Keratinocyte (primary cell): ENCODE measurements around the gene SEMA3D. TPM values are rescaled to one million over a fixed set of nuclear protein-coding genes. Genes with fewer than 3 reads are reported as not detected.

Experiments used
- DNase-seq: peaks from one replicate; pipeline ENCODE4 v3.0.0-alpha.2; 2011; ENCODE audit warnings: low read depth, missing footprints, low spot score
- FAIRE-seq: peaks from 2 replicates; lab custom pipeline; 2011; peaks lifted over from hg19 to GRCh38; lab: Jason Lieb, UNC
- H2AFZ ChIP-seq: 2 replicates; pipeline ENCODE4 v1.6.0; 2012; ENCODE audit warnings: low read length, control low read depth, inconsistent platforms; ENCODE audit not compliant: control insufficient read depth
- H3K27ac ChIP-seq: 2 replicates; pipeline ENCODE4 v1.5.1; 2011; ENCODE audit warnings: low read length; ENCODE audit not compliant: control insufficient read depth, insufficient read depth
- H3K27me3 ChIP-seq: 3 replicates; pipeline ENCODE4 v1.6.0; 2011; ENCODE audit warnings: low read length; ENCODE audit not compliant: control insufficient read depth, insufficient read depth; ENCODE audit errors: extremely low read depth
- H3K36me3 ChIP-seq, 2 experiments: 2 replicates in 1 of 2; 3 replicates in 1 of 2; pipeline ENCODE4 v1.5.1; 2011; ENCODE audit warnings: low read length in 2 of 2, mild to moderate bottlenecking in 1 of 2; ENCODE audit not compliant: control insufficient read depth in 2 of 2, insufficient read depth in 2 of 2; ENCODE audit errors: extremely low read depth in 1 of 2
- H3K4me1 ChIP-seq: 3 replicates; pipeline ENCODE4 v1.5.1; 2011; ENCODE audit warnings: low read length; ENCODE audit not compliant: control insufficient read depth, insufficient read depth; ENCODE audit errors: extremely low read depth
- H3K4me2 ChIP-seq: 3 replicates; pipeline ENCODE4 v1.6.0; 2011; ENCODE audit warnings: low read depth, low read length; ENCODE audit not compliant: control insufficient read depth, insufficient read depth; ENCODE audit errors: extremely low read depth
- H3K4me3 ChIP-seq, 3 experiments: fragments of 200-600 bp in 1 of 3; sonication (generic) in 1 of 3; 2 replicates in 2 of 3; 3 replicates in 1 of 3; pipeline ENCODE4 v1.5.1; 2011 to 2016; ENCODE audit warnings: low read length in 3 of 3, mild to moderate bottlenecking in 3 of 3, control low read depth in 2 of 3, inconsistent platforms in 1 of 3, low read depth in 1 of 3, mixed read lengths in 1 of 3, mixed run types in 1 of 3, moderate library complexity in 1 of 3; ENCODE audit not compliant: control insufficient read depth in 2 of 3, insufficient read depth in 2 of 3; ENCODE audit errors: extremely low read depth in 1 of 3
- H3K79me2 ChIP-seq: 2 replicates; pipeline ENCODE4 v1.6.0; 2012; ENCODE audit warnings: low read length; ENCODE audit not compliant: control insufficient read depth, insufficient read depth
- H3K9ac ChIP-seq: 3 replicates; pipeline ENCODE4 v1.6.0; 2011; ENCODE audit warnings: low read length; ENCODE audit not compliant: control insufficient read depth, insufficient read depth; ENCODE audit errors: extremely low read depth
- H3K9me1 ChIP-seq: 3 replicates; pipeline ENCODE4 v1.6.0; 2011; ENCODE audit warnings: low read length; ENCODE audit not compliant: control insufficient read depth, insufficient read depth; ENCODE audit errors: extremely low read depth
- H3K9me3 ChIP-seq: 2 replicates; pipeline ENCODE4 v1.5.1; 2012; ENCODE audit warnings: low read depth, low read length; ENCODE audit not compliant: control insufficient read depth
- H4K20me1 ChIP-seq: 3 replicates; pipeline ENCODE4 v1.6.0; 2011; ENCODE audit warnings: low read length; ENCODE audit not compliant: control insufficient read depth, insufficient read depth; ENCODE audit errors: extremely low read depth
- CTCF ChIP-seq, 3 experiments: IDR thresholded peaks in 1 of 3; conservative IDR thresholded peaks in 1 of 3; optimal IDR thresholded peaks in 1 of 3; 2 replicates in 2 of 3; 3 replicates in 1 of 3; pipeline versions ENCODE3 to v1.5.1; 2011; ENCODE audit warnings: low read length in 3 of 3, mild to moderate bottlenecking in 3 of 3, moderate library complexity in 2 of 3, control low read depth in 1 of 3, inconsistent platforms in 1 of 3; ENCODE audit not compliant: insufficient read depth in 2 of 3; ENCODE audit errors: extremely low read depth in 1 of 3
- EZH2 ChIP-seq: IDR thresholded peaks from one replicate; pipeline ENCODE4 v1.6.1; 2012; ENCODE audit warnings: inconsistent platforms, mild to moderate bottlenecking, low read length, moderate library complexity
- dilution Hi-C: fragments of 300-500 bp; cut with MboI; formaldehyde crosslinking; loops from one replicate; pipeline ENCODE4 v1.7.0; 2020; ENCODE audit warnings: low sequenced_read_pairs; ENCODE audit not compliant: extremely low pct_ligation_motif_present
- polyA plus RNA-seq, 5 experiments: library from polyadenylated mRNA; depleted of rRNA in 3 of 5; stranded (reverse) in 3 of 5; stranded (forward) in 1 of 5; unstranded in 1 of 5; fragments of >200 nt; gene quantifications; 1 replicate in 1 of 5; 2 replicates in 3 of 5; 3 replicates in 1 of 5; pipeline versions ENCODE4 v1.2.1 to v1.2.3, GENCODE V29; 2011 to 2012; ENCODE audit warnings: missing spikeins in 2 of 5, low read depth in 1 of 5, low replicate concordance in 1 of 5

SEMA3D gene
- polyA plus RNA-seq, 1 donor (not counting 4 experiments of a cell fraction or from before 2014, with no cell fraction given) = 5.2 TPM

GRCh38 chr7:85125176-85125575 is 61.7 kb downstream of the SEMA3D start:
- TF ChIP-seq CTCF (optimal IDR thresholded peaks at IDR 0.05 in 1 of 3, IDR thresholded peaks at IDR 0.05 in 1 of 3, conservative IDR thresholded peaks at IDR 0.05 in 1 of 3; ENCODE audit: extremely low read depth in 1 of 3, insufficient read depth in 2 of 3, low read length in 3 of 3) (no peak), EZH2 (no peak)
- DNase-seq (no peak), FAIRE-seq (no peak)
- Histone ChIP-seq H3K4me3 (no peak overlapping the region), H3K4me1 (no peaks in the 10 kb centered on the region), H3K27me3 (no peaks in the 10 kb centered on the region), H3K27ac (no peak overlapping the region), H3K4me2 (no peak overlapping the region), H3K9me3 (no peaks in the 10 kb centered on the region), H4K20me1 (no peaks in the 10 kb centered on the region), H3K79me2 (no peaks in the 10 kb centered on the region), H3K36me3 (no peaks in the 10 kb centered on the region), H2AFZ (no peak overlapping the region), H3K9ac (no peak overlapping the region), H3K9me1 (no peaks in the 10 kb centered on the region)
- dilution Hi-C loops = no loop called here

- Histone ChIP-seq H3K4me1 (peaks cover 10% of the 10 kb centered on the region), H3K36me3 (no peaks in the 10 kb centered on the region), H3K9me3 (no peaks in the 10 kb centered on the region), H3K27me3 (no peaks in the 10 kb centered on the region), H3K27ac (no peak overlapping the region), H3K79me2 (no peaks in the 10 kb centered on the region), H3K9me1 (no peaks in the 10 kb centered on the region), H2AFZ (no peak overlapping the region), H3K4me2 (no peak overlapping the region), H3K9ac (no peak overlapping the region), H3K4me3 (no peak overlapping the region), H4K20me1 (no peaks in the 10 kb centered on the region)
- dilution Hi-C loops = no loop called here
- TF ChIP-seq EZH2 (no peak), CTCF (optimal IDR thresholded peaks at IDR 0.05 in 1 of 3, IDR thresholded peaks at IDR 0.05 in 1 of 3, conservative IDR thresholded peaks at IDR 0.05 in 1 of 3; ENCODE audit: extremely low read depth in 1 of 3, insufficient read depth in 2 of 3, low read length in 3 of 3) (no peak)
- DNase-seq (no peak), FAIRE-seq (no peak)
These were observed 66.9 kb downstream of the SEMA3D start for GRCh38 chr7:85119934-85120333.
